GM21528 (cell line): Measurements from ENCODE around the gene CARMIL1.
"Not testable (repeated sequence)": the region's sequence is repeated elsewhere in the genome, so short reads cannot be mapped to it uniquely, and the experiment has no call there.

Experiments used
- ATAC-seq: cut with Tn5 transposase; IDR thresholded peaks from one replicate; pipeline ENCODE4 v1.9.1; 2021; ENCODE audit warnings: mild to moderate bottlenecking, moderate library complexity; ENCODE audit not compliant: unreplicated experiment, low FRiP score

Gene CARMIL1

DNA sequence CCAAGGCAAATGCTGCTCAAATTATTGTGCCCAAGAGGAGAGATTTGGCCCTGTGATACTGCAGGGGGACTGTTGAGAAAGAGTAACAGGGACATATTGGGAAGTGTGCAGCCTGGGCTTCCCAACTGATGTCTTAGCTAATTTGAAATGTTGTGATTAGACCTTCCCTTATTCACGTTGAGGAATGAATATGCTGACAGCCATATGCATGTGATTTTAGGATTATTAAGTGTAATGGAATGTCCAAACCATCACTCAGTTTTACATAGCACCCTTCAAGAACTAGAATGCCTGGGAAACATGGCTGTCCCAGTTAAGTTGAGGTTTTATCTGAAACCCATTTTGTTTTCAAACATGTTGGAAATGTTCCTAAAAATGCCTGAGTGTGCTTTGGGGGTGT is 81.4 kb downstream of the CARMIL1 start:
- ATAC-seq = no peak

DNA sequence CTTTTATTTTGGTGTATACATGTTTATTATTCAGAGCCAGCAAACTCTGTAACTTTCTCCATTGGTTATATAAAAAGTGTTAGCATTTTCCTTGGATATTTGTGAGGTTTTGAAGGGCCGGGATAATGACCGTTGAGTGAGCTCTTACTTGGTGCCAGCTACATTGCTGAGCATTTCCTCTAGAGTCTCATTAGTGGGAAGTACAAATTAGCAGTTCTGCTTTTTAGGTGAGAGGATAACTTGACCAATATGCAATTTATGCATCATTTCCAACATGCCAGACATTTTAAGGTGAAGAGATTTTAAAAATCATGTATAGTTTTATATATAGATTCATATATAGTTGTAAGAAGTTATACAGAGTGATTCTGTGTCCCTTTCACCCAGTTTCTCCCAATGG is 84.3 kb downstream of the CARMIL1 start:
- no peak for ATAC-seq

DNA sequence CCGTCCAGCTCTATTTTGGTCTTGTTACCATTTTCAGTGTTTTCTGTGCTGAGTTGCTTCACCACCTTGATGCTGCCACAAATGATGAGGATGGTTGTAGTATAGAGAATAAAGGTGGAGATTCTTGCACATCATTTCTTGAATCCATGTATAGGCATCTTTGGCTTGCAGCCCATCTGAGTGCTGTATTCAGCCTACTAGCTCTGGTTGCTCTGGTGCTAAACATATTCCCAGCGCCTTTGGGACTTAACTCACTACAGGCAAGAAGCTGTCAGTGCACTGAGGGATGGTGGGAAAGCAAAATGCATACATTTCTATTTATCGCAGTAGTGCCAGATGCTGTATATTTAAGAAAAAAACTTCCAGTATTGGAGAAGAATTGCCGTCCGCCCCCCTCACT is 86.0 kb downstream of the CARMIL1 start:
- no peak for ATAC-seq

DNA sequence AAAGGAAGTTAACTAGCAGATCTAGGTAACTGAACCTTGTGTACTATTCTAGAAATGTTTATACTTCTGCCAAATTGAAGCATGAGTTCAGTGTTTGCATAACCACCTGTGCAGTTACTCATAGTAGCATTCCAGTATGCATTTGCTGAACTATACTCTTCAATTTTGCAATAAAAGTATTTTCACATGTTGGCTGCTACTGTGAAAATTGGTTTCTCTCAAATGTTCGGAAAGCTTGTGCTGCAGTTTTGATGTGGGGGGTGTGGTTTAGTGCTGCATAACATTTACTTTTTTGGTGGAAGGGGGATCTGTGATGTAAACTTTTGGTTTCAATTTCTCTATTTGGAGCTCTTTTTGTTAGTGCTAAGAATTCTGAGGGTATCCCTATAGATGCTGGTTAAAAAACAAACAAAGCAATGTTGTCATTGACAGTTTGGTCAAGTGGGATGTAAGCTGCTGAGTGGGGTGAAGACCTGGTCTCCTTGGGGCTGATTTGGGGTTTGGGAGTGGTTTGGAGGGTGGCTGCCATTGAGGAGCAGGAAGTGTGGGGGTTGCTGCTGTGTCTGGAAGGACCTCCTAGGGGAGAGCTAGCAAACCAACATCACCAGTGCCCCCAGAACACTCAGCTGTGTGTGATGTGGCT is 87.8 kb downstream of the CARMIL1 start:
- ATAC-seq = peak; percentile 49

DNA sequence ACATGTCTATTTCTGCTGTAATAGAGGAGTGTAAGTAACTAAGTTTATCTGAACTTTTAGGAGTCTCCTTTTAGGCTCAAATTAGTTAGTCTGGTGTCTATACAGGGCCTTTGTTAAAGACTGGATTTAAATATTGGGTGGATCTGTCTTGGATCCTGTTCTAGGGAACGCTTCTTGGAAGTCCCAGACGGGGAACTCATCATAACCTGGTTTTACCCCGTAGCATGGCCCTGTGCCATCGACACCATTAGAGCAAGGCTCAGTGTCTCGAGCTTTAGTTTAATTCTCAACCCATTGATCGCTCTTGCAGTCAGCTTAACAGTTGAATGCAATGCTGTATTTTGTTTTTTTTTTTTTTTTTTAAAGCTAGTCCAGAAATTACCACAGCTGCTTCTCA is 89.9 kb downstream of the CARMIL1 start:
- no peak for ATAC-seq

DNA sequence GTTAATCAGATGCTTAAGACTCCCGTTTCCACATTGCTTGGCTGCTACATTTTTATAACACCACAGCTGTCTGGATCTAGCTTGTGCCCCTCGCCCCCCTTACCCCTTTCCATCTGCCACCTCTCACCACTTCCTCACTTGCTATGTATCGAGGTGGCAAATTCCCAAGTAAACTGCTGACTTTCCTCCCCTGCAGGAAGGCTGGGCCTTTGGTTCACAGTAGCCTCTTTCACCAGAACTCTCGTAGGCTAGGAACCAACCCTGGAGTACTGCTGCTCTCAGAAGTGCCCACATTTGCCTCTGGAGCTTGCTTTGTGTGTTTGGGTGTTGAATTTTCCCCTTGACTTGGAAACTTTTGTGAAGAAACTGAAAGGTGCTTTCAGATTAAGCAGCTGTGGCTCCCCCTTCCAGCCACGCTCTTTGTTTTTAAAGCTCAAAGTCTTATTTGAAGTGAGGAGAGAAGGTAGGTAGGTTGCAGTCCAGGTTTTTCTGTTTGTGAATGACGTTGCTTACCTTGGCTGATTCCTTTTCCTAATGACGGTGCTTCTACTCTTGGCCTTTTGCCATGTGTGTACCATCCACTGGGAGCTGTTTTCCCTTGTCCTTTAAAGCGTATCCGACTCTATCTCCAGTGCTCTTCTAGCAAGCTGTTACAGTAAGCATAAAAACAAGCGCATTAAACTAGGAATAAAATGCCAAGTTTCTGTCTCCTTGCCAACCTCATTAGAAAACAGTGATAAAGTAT is 90.4 kb downstream of the CARMIL1 start:
- no peak for ATAC-seq

DNA sequence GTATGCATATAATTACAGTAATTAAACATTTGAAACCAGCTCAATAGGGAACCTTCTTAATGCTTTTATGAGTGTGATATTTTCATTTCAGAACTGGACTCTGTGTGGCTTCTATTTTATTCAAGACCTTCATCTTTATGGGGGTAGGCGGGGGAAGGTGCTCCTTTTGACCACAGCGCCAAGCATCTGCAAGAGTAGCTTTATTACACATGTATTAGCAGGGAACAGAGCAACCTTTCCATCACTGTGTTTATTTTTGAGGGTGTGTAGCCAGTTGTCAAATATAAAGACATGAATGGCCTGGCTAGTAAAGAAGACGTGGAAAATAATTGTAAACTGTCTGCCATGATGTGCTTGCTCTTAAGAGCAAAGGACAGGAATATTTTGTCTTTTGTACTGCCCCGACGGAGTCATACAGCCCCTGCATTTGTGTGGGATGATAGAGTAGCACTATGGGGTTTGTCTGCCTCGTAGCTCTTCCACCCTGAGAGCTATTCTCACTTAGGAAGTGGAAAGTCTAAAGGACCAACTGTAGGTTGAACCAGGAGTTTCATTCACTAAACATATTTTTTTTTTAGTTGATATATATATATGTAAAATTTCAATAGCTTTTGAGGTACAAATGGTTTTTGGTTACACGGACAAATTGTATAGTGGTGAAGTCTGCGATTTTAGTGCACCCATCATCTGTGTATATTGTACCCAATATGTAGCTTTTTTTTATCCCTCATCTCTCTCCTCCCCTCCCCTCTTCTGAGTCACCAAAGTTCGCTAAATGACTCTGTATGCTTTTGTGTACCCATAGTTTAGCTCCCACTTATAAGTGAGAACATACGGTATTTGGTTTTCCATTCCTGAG is 91.2 kb downstream of the CARMIL1 start:
- ATAC-seq = no peak

DNA sequence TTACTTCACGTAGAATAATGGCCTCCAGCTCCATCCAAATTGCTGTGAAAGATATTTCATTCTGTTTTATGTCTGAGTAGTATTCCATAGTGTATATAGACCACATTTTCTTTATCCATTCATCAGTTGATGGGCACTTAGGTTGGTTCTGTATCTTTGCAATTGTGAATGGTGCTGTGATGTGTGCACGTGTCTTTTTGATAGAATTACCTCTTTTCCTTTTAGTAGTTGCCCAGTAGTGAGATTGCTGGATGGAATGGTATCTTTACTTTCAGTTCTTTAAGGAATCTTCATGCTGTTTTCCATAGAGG is 91.8 kb downstream of the CARMIL1 start:
- ATAC-seq = no peak

DNA sequence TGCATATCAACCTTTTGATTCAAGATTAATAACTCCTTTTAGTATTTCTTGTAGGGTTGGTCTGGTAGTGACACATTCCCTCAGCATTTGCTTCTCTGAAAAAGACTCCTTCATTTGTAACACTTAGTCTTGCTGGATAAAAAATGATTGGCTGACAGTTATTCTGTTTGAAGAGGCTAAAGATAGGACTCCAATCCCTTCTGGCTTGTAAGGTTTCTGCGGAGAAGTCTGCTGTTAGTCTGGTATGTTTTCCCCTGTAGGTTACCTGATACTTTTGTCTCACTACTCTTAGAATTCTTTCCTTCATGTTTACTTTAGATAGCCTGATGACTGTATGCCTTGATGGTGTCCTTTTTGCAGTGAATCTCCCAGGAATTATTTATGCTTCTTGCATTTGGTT is 96.0 kb downstream of the CARMIL1 start:
- no peak for ATAC-seq

DNA sequence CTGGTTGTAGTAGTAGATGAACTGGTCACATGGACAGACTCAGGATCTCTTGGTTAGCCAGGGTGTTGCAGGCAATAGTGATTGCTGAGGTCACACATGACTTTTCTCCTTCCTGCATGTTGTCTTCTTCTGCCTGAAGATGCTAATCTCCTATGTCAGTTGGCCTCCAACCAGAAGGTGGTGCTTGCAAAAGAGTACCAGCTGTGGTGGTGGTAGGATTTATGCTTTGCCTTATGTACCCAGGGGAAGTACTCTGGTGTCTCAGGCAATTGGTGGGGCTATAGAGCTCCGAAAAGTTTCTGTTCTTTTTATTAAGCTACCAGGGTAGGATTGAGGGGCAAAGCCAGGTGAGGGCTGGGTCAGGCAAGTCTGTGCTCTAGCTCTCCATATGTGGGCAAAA is 98.5 kb downstream of the CARMIL1 start:
- no peak for ATAC-seq

DNA sequence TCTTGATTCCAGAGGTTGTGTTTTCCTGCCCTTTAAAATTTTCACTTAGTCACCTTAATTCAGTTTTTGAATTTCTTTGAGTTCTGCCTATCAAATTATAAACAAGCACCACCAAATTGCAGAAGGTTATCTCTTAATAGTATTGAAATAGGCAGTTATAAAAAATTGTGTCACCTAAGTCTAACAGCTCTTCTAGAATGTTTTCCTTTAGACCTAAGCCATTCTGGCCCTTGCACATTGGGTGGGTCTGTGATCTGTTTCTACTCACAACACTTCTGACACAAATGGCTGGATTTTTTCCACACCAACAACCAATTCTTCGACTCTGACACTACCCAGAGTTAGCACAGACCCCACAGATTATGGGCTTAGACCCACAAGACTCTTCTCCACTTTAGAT is 101.9 kb downstream of the CARMIL1 start:
- no peak for ATAC-seq

DNA sequence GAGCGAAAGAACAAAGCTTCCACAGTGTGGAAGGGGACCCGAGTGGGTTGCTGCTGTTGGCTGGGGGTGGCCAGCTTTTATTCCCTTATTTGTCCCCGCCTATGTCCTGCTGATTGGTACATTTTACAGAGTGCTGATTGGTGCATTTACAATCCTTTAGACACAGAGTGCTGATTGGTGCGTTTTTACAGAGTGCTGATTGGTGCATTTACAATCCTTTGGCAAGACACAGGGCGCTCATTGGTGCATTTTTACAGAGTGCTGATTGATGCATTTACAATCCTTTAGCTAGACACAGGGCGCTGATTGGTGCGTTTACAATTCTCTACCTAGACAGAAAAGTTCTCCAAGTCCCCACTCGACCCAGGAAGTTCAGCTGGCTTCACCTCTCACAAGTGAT is 103.3 kb downstream of the CARMIL1 start:
- not testable (repeated sequence) for ATAC-seq

DNA sequence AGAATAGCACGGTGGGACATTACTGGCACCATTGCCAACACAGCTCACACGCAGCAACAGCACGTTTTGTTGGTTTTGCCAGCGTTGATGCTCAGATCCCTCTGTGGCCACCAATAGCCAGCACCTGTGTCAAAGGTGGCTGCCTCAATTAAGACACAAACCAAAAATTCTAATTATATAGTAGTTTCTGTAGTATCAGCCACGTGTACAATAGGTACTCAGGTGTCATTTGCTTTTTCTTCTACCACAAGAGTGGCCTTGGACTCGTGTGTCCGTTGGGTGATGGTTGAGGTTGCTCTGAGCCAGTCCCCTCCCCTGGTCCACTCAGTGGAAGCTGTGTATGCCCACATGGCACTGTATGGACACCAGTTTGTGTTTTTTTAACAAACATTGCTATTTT is 105.1 kb downstream of the CARMIL1 start:
- ATAC-seq = no peak

DNA sequence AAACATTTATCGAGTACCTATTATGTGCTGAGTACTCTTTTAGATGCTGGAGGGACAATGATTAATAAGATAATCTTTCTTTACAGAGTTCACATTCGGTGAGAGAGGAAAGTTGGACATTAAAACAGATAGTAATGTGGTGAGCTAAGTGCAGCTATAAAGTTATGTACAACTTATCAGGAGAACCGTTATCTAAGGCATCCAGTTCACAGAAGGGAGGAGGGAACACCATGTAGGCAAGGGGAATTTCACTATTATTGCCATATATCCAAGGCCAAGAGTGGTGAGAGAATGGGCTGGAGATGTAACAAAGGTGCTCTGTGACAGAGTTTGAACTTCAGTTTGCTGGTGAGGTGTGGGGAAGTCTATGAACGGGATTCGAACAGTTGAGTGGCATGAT is 105.8 kb downstream of the CARMIL1 start:
- no peak for ATAC-seq

DNA sequence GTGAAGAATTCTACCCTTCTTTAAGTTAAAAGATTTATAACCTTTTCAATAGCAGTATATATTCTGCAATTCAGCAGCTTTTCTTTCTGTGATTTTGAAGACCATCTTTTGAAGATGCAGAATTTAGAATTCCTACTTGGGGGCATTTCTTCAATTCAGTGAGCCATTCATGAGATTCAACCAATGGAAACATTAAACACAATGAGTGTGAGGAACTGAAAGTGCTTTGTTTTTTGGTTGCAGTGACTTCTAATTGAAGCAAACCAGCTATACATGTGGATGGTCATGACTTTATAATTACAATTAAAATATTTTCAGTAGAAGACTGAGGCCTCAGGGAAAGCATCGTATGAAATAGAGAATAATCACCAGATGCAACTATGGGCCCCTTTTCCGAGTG is 108.3 kb downstream of the CARMIL1 start:
- no peak for ATAC-seq

DNA sequence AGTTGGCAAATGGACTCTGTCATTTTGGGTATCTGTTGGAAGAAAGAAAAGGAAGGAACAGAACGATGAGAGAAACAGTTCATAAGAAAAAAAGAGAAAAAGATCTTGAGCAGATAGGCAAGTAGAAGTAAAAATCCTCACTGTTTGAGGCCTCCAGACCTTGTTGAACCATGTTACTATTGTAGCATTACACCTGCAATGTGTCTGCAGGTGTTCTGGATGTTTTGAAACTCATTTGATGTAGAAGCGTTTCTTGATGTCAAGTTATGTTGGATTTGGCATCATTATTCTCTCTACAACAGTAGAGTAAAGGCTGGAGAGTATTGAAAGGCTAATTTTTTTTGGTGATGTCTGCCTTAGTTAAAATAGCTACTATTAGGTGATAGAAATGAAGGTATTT is 108.7 kb downstream of the CARMIL1 start:
- no peak for ATAC-seq

DNA sequence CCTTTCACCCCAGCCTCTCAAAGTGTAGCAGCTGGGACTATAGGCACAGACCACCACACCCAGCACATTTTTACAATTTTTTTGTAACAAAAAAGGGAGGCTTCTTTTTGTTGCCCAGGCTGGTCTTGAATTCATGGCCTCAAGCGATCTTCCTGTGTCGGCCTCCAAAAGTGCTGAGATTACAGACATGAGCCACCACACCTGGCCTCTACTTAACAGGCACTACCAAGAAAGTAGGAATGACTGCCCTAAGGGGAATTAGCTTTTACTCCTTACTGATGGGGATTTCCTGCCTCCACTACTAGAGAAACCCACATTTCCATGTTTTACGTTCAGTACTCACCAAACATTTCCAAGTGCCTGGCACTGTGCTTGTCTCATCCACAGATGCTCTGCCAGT is 109.6 kb downstream of the CARMIL1 start:
- ATAC-seq = no peak

DNA sequence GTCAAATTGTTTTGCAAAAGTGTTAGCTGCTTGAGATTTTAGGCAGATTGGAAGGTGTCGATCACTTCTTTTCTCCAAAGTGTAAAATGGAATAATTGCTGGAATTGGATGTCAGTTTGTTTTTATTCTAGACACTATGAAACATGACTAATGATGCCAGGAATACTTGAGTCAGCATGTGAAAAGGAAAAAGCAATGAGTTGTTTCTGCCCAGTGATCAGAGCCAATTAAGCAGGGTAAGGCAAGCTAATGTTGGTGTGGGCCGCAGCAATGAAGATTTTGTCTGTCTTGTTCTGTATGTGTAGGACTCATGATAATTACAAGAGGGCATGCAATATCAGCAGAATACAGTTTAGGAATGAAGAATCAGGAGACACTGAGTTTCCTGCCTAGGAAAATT is 110.3 kb downstream of the CARMIL1 start:
- ATAC-seq = no peak

DNA sequence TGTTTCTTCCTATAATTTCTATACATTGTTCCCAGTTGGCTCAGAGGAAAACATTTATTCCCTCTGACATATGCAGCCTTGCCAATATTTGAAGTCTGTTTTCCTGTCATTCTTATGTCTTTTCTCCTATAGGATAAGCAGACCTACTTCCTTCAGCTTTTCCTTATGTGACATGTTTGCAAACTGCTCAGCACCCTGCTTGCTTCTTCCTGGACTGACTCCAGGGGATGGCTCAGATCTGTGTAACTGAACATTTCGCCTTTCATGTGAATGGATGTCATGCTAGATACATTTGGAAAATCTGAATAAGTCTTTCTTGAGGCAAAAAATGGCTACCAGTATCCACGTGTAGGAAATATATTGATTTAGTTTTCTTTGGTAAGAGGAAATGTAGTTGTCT is 113.2 kb downstream of the CARMIL1 start:
- ATAC-seq = no peak

DNA sequence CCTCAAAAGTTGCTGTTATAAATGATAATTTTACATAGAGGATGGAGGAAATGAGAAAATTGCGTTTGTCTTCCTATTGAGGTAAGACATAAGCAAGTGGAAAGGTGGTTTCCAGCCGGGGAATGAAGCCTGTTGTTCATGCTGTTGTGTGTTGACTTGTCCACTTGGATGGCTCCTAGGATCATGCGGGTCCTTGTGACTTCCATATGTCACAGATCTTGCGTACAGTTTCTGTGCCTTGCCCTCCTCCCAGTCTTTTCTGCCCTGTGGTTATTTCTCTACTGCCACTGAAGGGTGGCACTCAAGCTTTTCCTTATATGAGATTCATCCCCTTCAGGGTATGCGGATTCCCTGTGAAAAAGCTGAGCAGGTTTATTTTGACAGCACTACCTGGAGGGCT is 116.6 kb downstream of the CARMIL1 start:
- ATAC-seq = no peak

DNA sequence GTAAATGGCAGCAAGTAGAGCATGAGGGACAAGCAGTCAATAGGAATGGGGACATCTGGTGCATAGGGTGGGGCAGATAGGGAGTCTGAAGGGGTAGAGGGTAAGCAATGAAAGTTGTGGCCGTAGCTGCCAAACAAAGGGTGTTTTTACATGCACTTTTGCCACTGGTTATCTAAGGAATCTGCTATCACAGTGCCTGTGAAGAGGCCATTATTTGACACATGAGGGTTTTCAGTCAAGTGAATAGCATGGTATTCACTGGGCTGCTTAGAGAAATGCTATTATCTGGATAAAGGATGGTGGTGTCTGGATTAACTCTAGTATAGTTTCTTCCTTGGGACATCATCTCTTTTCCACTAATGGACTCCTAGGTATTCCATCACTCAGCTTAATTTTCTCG is 118.2 kb downstream of the CARMIL1 start:
- no peak for ATAC-seq

DNA sequence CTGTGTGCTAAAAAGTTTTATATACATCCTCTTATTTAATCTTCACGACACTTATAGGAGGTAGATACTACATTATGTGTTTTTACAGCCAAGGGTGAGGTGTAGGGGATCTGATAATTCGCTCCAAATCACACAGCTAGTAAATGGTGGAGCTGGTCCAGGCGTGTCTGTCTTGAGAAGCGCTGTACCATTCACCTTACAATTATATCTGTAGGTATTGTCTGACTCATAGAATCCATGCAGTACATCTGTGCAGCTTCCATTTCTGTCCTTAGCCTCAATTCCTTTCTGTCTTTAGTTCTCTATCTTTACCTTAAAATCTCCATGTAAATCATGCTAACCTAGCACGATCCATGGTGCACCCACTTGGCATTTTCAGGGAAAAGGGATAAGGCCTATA is 120.7 kb downstream of the CARMIL1 start:
- no peak for ATAC-seq
